ENCODE results near the gene CSNK2B.

DNA sequence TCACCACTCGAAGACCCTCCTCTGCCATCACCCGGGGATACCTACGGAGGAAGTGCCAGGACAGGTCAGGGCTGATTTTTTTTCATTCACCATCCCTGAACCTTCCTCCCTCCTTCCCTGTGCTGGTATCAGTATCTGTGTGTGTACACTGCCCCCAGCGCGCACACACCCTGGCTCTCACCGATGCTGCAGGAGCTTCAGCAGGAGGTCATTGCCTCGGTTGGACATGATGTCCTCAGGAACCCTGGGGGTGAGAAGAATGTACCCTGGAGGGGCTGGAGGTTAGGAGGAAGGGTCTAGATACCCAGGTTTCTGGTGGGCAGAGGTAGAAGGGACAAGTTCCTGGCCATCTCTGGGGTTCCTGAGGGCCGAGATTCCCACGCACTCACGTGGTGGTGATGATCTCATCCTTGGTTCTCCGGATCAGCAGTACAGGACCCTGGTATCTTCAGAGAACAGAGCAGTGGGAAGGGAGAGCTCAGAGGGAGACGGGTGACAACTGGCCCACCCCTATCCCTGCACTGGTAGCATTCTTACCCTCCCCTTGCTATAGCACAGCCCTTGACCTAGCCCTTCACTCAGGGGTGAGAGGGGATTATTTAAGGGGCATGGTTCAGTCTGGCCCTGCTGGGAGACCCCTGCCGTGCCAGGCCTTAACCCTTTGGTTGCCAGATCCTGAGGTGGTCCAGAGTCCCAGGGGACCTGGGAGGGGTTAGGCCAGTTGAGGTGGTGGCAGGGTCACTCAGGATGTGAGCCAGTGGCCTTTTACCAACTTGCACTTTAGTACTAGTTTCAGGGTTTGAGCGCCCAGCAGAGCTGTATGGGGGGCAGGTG, 22.2 kb downstream of the CSNK2B start:
- TF ChIP-seq, protein P1, sequence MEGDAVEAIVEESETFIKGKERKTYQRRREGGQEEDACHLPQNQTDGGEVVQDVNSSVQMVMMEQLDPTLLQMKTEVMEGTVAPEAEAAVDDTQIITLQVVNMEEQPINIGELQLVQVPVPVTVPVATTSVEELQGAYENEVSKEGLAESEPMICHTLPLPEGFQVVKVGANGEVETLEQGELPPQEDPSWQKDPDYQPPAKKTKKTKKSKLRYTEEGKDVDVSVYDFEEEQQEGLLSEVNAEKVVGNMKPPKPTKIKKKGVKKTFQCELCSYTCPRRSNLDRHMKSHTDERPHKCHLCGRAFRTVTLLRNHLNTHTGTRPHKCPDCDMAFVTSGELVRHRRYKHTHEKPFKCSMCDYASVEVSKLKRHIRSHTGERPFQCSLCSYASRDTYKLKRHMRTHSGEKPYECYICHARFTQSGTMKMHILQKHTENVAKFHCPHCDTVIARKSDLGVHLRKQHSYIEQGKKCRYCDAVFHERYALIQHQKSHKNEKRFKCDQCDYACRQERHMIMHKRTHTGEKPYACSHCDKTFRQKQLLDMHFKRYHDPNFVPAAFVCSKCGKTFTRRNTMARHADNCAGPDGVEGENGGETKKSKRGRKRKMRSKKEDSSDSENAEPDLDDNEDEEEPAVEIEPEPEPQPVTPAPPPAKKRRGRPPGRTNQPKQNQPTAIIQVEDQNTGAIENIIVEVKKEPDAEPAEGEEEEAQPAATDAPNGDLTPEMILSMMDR (IDR thresholded peaks at IDR 0.05; ENCODE audit: low read length) = no peak
- no peak for TF ChIP-seq EZH2 (IDR thresholded peaks at IDR 0.05; ENCODE audit: borderline replicate concordance, low read length)
